Fibroblast of the conjunctiva (primary cell): ENCODE results near the gene REEP3.

Source experiments
- DNase-seq: peaks from one replicate; pipeline ENCODE4 v3.0.0-alpha.2; 2010; ENCODE audit warnings: low read depth

Gene REEP3

GRCh38 chr10:63666836-63667383 is 145.7 kb downstream of the REEP3 start:
- DNase-seq = peak; percentile 94

- no peak for DNase-seq
These were observed 146.6 kb downstream of the REEP3 start for GRCh38 chr10:63667596-63668480.

DNA sequence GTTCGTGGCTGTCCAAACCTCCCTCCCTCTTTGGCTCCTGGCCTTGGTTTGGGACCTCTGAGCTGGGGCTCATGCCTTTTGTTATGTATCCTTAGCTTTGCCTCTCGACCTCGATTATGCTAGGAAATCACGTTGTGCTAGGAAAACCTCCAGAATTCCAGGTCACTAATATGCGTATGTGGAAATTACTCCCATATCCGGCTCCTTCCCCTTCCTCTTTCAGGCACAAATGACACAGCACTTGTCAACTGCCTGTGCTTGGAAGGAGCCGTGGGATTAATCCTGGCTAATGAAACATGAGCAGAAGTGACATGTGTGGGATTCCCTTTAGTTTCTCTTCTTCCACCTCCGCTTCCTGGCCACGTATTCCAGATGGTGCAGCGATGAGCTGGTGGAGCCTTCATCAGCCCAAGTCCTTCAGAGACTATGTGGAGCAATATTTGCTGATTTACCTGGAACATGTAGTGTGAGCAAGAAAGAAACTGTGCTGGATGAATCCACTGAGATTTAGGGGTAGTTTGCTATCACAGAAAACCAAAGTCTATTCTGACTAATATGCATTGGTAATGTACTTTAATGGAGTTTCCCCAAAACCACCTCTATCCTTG is 149.2 kb downstream of the REEP3 start:
- no peak for DNase-seq

- peak; percentile 80 for DNase-seq
These were observed 150.2 kb downstream of the REEP3 start for GRCh38 chr10:63671317-63671937.

- DNase-seq = no peak
These were observed 151.3 kb downstream of the REEP3 start for GRCh38 chr10:63672491-63672890.

DNA sequence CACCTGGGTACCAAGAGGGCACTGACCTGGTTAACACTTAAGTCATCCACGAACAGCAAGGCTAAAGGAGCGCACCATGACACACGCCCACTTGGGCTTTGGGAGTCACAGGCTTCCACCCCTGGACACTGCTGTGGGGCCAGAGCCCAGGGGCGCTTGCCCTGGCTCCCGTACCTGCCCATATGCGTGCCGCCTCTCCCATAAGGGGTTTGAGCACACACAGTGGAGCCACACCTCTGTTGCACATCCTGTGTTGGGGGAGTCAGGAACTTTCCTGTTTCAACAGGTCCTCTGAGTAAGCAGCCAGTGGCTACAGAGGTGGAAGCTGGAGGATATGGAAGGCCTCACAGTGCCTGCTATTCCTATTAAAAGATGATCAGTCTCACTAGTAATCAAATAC is 152.0 kb downstream of the REEP3 start:
- DNase-seq = no peak

GRCh38 chr10:63673846-63674245 is 152.6 kb downstream of the REEP3 start:
- no peak for DNase-seq
